Psoas muscle (tissue), 8 donors: ENCODE results near the gene TMEM132A. TPM values are rescaled to one million over a fixed set of nuclear protein-coding genes. Genes with fewer than 3 reads are reported as not detected.

Experiments
- ATAC-seq, 4 donors: fragments of 200-7000 bp; cut with Tn5 transposase; one replicate each; pipeline ENCODE4 v1.9.1; 2020; ENCODE audit warnings: moderate library complexity in 3 of 4, mild to moderate bottlenecking in 2 of 4
- DNase-seq, 2 donors: peaks; one replicate each; pipeline ENCODE4 v3.0.0-alpha.2; 2020
- H3K27ac ChIP-seq: fragments of 200-600 bp; one replicate; pipeline ENCODE4 v1.8.0; 2022
- H3K27me3 ChIP-seq, 3 donors: fragments of 200-600 bp in 1 of 3; one replicate each; pipeline versions ENCODE4 v1.6.1 to v1.8.0; 2013 to 2022; ENCODE audit warnings: low read length in 2 of 3, mild to moderate bottlenecking in 2 of 3, moderate library complexity in 1 of 3; ENCODE audit not compliant: insufficient read depth in 3 of 3
- H3K36me3 ChIP-seq, 2 donors: fragments of 200-600 bp in 1 of 2; one replicate each; pipeline versions ENCODE4 v1.6.1 to v1.8.0; 2013 to 2022; ENCODE audit warnings: low read depth in 1 of 2, mild to moderate bottlenecking in 1 of 2, moderate library complexity in 1 of 2; ENCODE audit not compliant: insufficient read depth in 1 of 2
- H3K4me1 ChIP-seq: fragments of 200-600 bp; one replicate; pipeline ENCODE4 v1.8.0; 2022
- H3K4me3 ChIP-seq: fragments of 200-600 bp; one replicate; pipeline ENCODE4 v1.8.0; 2022; ENCODE audit warnings: mild to moderate bottlenecking
- H3K9me3 ChIP-seq: fragments of 200-600 bp; one replicate; pipeline ENCODE4 v1.8.0; 2022
- WGBS, 3 donors: extraction: QIAGEN DNeasy Blood & Tissue Kit; methylation state at CpG; one replicate each; pipeline versions ENCODE4 v1.1.6 to v1.1.7; 2013; 5-methylcytosine and 5-hydroxymethylcytosine counted together
- intact Hi-C, 2 donors: fragments of 100-400 bp; cut with DNase I; formaldehyde crosslinking; loops; one replicate each; pipeline versions ENCODE4 v1.11.0 to v1.14.2; 2022
- polyA plus RNA-seq, 3 donors: library from polyadenylated mRNA; stranded (reverse); fragments of 200-250 nt; gene quantifications; one replicate each; pipeline ENCODE4 v1.2.3, GENCODE V29; 2013
- total RNA-seq, 4 donors: library from RNA; stranded (reverse); fragmentation: NEBNext Ultra II Directional in 2 of 4; extraction: Animal tissue kit (Norgen Biotek cat#: 25700) in 2 of 4; gene quantifications; one replicate each; pipeline versions ENCODE4 v1.2.1 to v1.2.4, GENCODE V29; 2021 to 2023
- TF ChIP-seq, protein P1 (sequence below): fragments of 200-600 bp; IDR thresholded peaks from one replicate; pipeline ENCODE4 v1.8.0; 2022; ENCODE audit warnings: antibody characterized with exemption
- donor health status: healthy with polysubstance abuse.
- donor health status: DM: no; HTN: no; CAD: no; lungs with moderate emphysema.
- donor health status: Bipolar disorder and iron deficiency.
- donor health status: healthy.
- donor health status: DM: yes; HTN: yes; CAD: no.
- donor health status: DM: no; HTN: no; CAD: no.
- donor health status: DM: no; HTN: no; CAD: no.
- donor health status: DM: yes; HTN: yes; CAD: no.

Gene TMEM132A
- total and polyA plus RNA-seq, 7 donors, result 2.0 to 7.7 (median 3.7) TPM

DNA sequence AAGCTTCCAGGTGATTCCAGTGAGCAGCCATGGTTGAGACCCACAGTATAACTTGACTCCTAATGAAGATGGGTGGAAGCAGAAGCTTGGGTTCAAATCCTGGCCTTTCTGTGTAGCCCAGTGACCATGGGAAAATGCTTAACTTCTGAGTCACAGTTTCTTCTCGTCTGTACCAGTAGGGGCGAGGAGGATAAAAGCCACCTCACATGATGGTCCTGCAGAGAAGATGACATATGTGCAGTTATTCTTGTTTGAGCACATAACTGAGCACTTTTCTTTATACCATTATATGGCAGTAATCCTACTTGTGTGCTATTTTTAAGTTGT is 5.4 kb upstream of the TMEM132A start:
- 43 to 52% (median 51%) methylated on average over 2 of the region's 2 CpGs for WGBS, 3 donors
- H3K36me3 ChIP-seq, result peaks cover 5 to 36% of the 10 kb centered on the region in 2 donors
- no peak overlapping the region for H3K27ac ChIP-seq
- TF ChIP-seq, protein P1, sequence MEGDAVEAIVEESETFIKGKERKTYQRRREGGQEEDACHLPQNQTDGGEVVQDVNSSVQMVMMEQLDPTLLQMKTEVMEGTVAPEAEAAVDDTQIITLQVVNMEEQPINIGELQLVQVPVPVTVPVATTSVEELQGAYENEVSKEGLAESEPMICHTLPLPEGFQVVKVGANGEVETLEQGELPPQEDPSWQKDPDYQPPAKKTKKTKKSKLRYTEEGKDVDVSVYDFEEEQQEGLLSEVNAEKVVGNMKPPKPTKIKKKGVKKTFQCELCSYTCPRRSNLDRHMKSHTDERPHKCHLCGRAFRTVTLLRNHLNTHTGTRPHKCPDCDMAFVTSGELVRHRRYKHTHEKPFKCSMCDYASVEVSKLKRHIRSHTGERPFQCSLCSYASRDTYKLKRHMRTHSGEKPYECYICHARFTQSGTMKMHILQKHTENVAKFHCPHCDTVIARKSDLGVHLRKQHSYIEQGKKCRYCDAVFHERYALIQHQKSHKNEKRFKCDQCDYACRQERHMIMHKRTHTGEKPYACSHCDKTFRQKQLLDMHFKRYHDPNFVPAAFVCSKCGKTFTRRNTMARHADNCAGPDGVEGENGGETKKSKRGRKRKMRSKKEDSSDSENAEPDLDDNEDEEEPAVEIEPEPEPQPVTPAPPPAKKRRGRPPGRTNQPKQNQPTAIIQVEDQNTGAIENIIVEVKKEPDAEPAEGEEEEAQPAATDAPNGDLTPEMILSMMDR, result no peak
- no peak overlapping the region for H3K4me3 ChIP-seq
- ATAC-seq (no peak), DNase-seq (no peak)
- no peaks in the 10 kb centered on the region for H3K9me3 ChIP-seq
- intact Hi-C loops, result loop anchor here in 1 of 2 donors (5.0 kb wide), 1 partner anchor 213 kb away; no protein-coding TSS in a partner anchor
- peaks cover 55% of the 10 kb centered on the region for H3K4me1 ChIP-seq
- no peaks in the 10 kb centered on the region for H3K27me3 ChIP-seq

DNA sequence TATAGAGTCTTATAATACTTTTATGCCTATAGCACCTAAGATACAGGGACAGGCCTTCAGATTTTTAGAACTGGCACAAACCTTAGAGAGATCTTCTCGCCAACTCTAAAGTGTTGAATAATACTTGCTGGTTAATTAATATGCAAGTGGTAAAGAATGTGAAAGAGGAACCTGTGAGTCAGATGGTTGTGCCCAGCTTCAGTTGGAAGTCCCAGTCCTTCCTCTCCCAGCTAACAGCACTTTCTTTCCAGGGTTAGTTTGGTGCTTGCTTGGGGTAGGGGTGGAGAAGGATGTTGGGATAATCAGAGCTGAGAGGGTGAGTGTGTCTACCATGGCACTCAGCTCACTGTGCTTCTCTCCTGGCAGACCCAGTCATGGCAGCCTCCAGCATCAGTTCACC is 4.9 kb upstream of the TMEM132A start:
- intact Hi-C loops, result loop anchor here in 1 of 2 donors (5.0 kb wide), 1 partner anchor 213 kb away; no protein-coding TSS in a partner anchor
- Histone ChIP-seq H3K27me3 (peaks cover 0 to under 1% (median 0%) of the 10 kb centered on the region in 3 donors), H3K36me3 (peaks cover 5 to 36% of the 10 kb centered on the region in 2 donors), H3K4me3 (no peak overlapping the region), H3K27ac (no peak overlapping the region), H3K9me3 (no peaks in the 10 kb centered on the region), H3K4me1 (peaks cover 58% of the 10 kb centered on the region)
- TF ChIP-seq, protein P1, result no peak
- 93 to 97% (median 94%) methylated on average over 1 of the region's 1 CpG for WGBS, 3 donors
- DNase-seq (no peak), ATAC-seq (no peak)

DNA sequence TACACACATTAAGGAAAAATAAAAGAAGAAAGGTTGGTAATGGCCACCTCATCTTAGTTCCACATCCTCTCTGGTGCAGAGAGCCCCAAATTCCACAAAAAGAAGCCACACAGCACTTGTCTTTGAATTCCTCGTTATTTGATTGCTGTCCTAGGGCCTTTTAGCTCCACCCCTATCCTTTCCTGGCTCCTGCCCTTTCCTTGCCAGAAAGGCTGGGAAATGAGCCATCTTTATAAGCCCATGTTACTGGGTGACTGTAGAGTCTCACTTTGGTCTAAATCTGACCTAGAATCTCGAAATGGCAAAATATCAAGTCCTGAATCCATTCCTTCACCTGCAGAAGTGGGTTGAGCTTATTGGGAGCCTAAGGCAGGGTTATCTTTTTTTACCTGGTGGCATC is 4.3 kb upstream of the TMEM132A start:
- no peak for DNase-seq
- H3K9me3 ChIP-seq, result no peaks in the 10 kb centered on the region
- ATAC-seq, result no peak
- TF ChIP-seq, protein P1, result no peak
- no peak overlapping the region for H3K4me3 ChIP-seq
- H3K4me1 ChIP-seq, result peaks cover 63% of the 10 kb centered on the region
- WGBS, 3 donors, result 28 to 38% (median 33%) methylated on average over 2 of the region's 2 CpGs
- no peak overlapping the region for H3K27ac ChIP-seq
- intact Hi-C loops, result loop anchor here in 1 of 2 donors (5.0 kb wide), 1 partner anchor 212 kb away; no protein-coding TSS in a partner anchor
- H3K27me3 ChIP-seq, result peaks cover 0 to 7% (median 2%) of the 10 kb centered on the region in 3 donors
- H3K36me3 ChIP-seq, result peaks cover 5 to 36% of the 10 kb centered on the region in 2 donors

DNA sequence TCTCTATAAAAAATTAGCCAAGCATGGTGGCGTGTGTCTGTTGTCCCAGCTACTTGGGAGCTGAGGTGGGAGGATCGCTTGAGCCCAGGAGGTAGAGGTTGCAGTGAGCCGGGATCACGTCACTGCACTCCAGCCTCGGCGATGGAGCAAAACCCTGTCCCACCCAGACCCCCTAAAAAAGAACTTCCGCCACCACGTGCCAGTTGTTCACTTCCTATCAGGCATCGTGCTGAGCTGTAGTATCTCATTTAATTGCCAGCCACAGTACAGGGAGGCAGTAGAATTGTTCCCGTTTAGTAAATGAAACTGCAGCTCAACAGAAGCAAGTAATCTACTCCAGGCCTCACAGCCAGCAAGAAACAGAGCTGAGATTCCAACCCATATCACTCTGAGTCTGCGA is 3.0 kb upstream of the TMEM132A start:
- intact Hi-C loops, result no loop called here
- Histone ChIP-seq H3K9me3 (no peaks in the 10 kb centered on the region), H3K36me3 (peaks cover 5 to 36% of the 10 kb centered on the region in 2 donors), H3K27me3 (peaks cover 0 to 14% (median 2%) of the 10 kb centered on the region in 3 donors), H3K4me3 (no peak overlapping the region), H3K27ac (no peak overlapping the region), H3K4me1 (peaks cover 53% of the 10 kb centered on the region)
- ATAC-seq, result no peak
- TF ChIP-seq, protein P1, result no peak
- peak in 1 of 2 donors; percentile 8 for DNase-seq
- 93 to 94% (median 94%) methylated on average over 11 of the region's 11 CpGs for WGBS, 3 donors

DNA sequence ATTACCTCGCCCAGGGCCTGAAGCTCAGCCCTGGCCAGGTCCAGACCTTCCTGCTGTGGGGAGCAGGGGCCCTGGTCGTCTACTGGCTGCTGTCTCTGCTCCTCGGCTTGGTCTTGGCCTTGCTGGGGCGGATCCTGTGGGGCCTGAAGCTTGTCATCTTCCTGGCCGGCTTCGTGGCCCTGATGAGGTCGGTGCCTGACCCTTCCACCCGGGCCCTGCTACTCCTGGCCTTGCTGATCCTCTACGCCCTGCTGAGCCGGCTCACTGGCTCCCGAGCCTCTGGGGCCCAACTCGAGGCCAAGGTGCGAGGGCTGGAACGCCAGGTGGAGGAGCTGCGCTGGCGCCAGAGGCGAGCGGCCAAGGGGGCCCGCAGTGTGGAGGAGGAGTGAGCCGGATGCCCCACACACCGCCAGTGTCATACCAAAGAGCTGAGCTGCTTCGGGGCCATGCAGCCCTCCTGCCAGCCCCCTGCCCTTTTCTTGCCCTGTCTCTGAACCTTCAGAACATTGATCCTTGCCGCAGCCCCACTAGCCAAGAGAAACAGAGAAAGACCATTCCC is 2.4 kb upstream of the TMEM132A start:
- no peak for DNase-seq
- H3K27me3 ChIP-seq, result peaks cover 0 to 18% (median 4%) of the 10 kb centered on the region in 3 donors
- ATAC-seq, result no peak
- H3K9me3 ChIP-seq, result no peaks in the 10 kb centered on the region
- TF ChIP-seq, protein P1, result no peak
- H3K4me1 ChIP-seq, result peaks cover 47% of the 10 kb centered on the region
- no peak overlapping the region for H3K4me3 ChIP-seq
- H3K27ac ChIP-seq, result no peak overlapping the region
- intact Hi-C loops, result no loop called here
- H3K36me3 ChIP-seq, result peaks cover 5 to 36% of the 10 kb centered on the region in 2 donors
- 77 to 81% (median 78%) methylated on average over 23 of the region's 23 CpGs for WGBS, 3 donors
